Glomerular endothelial cell (primary cell): ENCODE results near the gene SPOCD1. TPM values are rescaled to one million over a fixed set of nuclear protein-coding genes. Genes with fewer than 3 reads are reported as not detected.

Source experiments
- DNase-seq: peaks from one replicate; pipeline ENCODE4 v3.0.0-alpha.2; 2011; ENCODE audit warnings: low read depth, low spot score; ENCODE audit errors: extremely low read depth
- total RNA-seq: library from RNA; depleted of rRNA; stranded (reverse); fragments of >200 nt; gene quantifications from 2 replicates; pipeline ENCODE4 v1.2.3, GENCODE V29; 2015

The SPOCD1 gene
- total RNA-seq, 1 donor from 2014 or later, result 48.2 TPM

GRCh38 chr1:31744165-31744888, 71.5 kb downstream of the SPOCD1 start:
- DNase-seq, result no peak

GRCh38 chr1:31742462-31743212, 73.2 kb downstream of the SPOCD1 start:
- DNase-seq, result no peak

Other genes starting within 250 kb of the SPOCD1 start
- 286 and 412 TPM in 2 replicates for gene TINAGL1, start 239.5 kb downstream of the SPOCD1 start, total RNA-seq
- gene HCRTR1, start 198.3 kb downstream of the SPOCD1 start, total RNA-seq, result 0.58 and 1.3 TPM in 2 replicates
- gene PEF1, start 171.1 kb downstream of the SPOCD1 start, total RNA-seq, result 83.4 and 97.8 TPM in 2 replicates
- 2.5 and 5.3 TPM in 2 replicates for gene COL16A1, start 112.0 kb downstream of the SPOCD1 start, total RNA-seq
- gene ADGRB2, start 51.7 kb downstream of the SPOCD1 start, total RNA-seq, result 1.6 and 2.6 TPM in 2 replicates
- gene PTP4A2, start 122.3 kb upstream of the SPOCD1 start, total RNA-seq, result 129 and 141 TPM in 2 replicates
- 86.4 and 128 TPM in 2 replicates for gene KHDRBS1, start 197.8 kb upstream of the SPOCD1 start, total RNA-seq